Measurements from ENCODE around the gene RBKS. TPM values are rescaled to one million over a fixed set of nuclear protein-coding genes. Genes with fewer than 3 reads are reported as not detected.

Gene RBKS
- total RNA-seq, 4 donors from 2014 or later: 1.6 to 5.4 (median 3.3) TPM

DNA sequence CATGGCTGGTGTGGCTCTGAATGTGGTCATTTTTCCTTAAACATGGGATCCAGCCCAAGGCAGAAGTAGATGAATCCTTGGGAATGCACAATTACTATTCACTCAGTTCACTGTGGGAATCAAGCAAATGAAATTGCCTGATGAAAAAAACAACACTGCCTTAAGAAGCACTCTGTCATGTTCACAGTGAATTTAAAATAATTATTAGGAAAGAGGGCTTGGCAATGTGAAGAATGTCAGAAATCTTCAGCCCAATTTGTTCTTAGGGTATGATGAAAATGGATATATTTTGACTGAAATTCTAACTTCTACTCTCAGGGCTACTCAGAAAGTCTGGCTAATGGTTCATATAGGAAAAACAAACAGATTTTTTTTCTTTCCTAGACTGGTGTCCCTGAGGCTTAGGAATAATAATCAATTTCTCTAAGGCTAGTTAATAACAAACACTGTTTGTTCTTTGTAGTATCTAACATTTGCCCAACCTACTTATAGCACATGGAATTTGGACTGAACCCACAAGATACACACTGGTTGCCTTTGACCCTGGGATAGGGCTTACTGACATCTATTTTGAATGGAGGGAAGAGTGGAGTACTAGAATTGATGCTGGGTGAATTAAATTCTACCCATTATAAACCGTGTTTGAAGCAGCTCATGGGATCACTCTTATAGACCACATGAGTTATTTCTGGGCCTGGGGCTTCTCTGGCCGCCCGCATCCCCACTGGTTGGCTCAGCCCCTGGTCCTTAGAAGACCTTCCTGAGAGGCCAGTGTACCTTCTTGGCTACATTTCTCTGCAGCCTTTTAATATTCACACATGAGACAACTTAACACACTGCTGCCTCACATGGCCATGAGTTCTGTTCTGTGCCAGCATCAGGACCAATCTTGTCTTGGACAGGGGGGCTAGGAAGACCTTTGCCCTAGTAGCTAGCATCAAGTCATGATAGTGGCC is 127.0 kb downstream of the RBKS start:
- DNase-seq: no peak
- H3K27me3 ChIP-seq: no peaks in the 10 kb centered on the region
- no peak overlapping the region for H3K27ac ChIP-seq
- intact Hi-C loops (cut with DNase I; ENCODE audit: low total_unique reads): no loop called here
- no peaks in the 10 kb centered on the region for H3K4me1 ChIP-seq
- H3K9me3 ChIP-seq: no peaks in the 10 kb centered on the region
- no peak for TF ChIP-seq POLR2A (IDR thresholded peaks at IDR 0.05)
- TF ChIP-seq, protein P1, sequence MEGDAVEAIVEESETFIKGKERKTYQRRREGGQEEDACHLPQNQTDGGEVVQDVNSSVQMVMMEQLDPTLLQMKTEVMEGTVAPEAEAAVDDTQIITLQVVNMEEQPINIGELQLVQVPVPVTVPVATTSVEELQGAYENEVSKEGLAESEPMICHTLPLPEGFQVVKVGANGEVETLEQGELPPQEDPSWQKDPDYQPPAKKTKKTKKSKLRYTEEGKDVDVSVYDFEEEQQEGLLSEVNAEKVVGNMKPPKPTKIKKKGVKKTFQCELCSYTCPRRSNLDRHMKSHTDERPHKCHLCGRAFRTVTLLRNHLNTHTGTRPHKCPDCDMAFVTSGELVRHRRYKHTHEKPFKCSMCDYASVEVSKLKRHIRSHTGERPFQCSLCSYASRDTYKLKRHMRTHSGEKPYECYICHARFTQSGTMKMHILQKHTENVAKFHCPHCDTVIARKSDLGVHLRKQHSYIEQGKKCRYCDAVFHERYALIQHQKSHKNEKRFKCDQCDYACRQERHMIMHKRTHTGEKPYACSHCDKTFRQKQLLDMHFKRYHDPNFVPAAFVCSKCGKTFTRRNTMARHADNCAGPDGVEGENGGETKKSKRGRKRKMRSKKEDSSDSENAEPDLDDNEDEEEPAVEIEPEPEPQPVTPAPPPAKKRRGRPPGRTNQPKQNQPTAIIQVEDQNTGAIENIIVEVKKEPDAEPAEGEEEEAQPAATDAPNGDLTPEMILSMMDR (IDR thresholded peaks at IDR 0.05): no peak
- no peak overlapping the region for H3K4me3 ChIP-seq
- H3K36me3 ChIP-seq: no peaks in the 10 kb centered on the region

GRCh38 chr2:27756544-27757498 is 133.4 kb downstream of the RBKS start:
- no peak for DNase-seq
- Histone ChIP-seq H3K9me3 (no peaks in the 10 kb centered on the region), H3K4me3 (no peak overlapping the region), H3K27ac (no peak overlapping the region), H3K36me3 (no peaks in the 10 kb centered on the region), H3K4me1 (no peaks in the 10 kb centered on the region), H3K27me3 (no peaks in the 10 kb centered on the region)
- intact Hi-C loops (cut with DNase I; ENCODE audit: low total_unique reads): no loop called here
- TF ChIP-seq POLR2A (IDR thresholded peaks at IDR 0.05): no peak
- TF ChIP-seq, protein P1 (IDR thresholded peaks at IDR 0.05): no peak

DNA sequence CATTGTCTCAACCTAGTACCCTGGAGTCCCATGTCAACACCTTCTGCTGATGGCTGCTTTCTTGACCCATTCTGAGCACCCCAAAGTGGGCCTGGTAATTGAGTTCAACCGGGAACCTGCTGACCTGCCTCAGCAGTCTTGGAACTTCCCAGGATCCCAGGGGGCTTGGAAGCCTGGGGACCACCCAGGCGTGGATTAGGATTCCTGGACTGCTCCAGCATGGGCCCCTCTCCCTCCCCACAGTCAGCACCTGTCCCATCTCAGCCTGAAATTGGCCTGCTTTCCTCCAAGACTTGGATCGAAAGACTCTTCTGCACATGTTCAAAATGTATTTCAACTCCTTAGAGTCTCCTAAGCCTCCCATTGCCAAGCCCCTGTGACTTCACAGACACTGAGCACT is 134.1 kb downstream of the RBKS start:
- DNase-seq: no peak
- no peak overlapping the region for H3K27ac ChIP-seq
- H3K4me1 ChIP-seq: no peaks in the 10 kb centered on the region
- no peaks in the 10 kb centered on the region for H3K9me3 ChIP-seq
- H3K27me3 ChIP-seq: no peaks in the 10 kb centered on the region
- intact Hi-C loops (cut with DNase I; ENCODE audit: low total_unique reads): no loop called here
- H3K36me3 ChIP-seq: no peaks in the 10 kb centered on the region
- TF ChIP-seq, protein P1 (IDR thresholded peaks at IDR 0.05): no peak
- no peak for TF ChIP-seq POLR2A (IDR thresholded peaks at IDR 0.05)
- no peak overlapping the region for H3K4me3 ChIP-seq

DNA sequence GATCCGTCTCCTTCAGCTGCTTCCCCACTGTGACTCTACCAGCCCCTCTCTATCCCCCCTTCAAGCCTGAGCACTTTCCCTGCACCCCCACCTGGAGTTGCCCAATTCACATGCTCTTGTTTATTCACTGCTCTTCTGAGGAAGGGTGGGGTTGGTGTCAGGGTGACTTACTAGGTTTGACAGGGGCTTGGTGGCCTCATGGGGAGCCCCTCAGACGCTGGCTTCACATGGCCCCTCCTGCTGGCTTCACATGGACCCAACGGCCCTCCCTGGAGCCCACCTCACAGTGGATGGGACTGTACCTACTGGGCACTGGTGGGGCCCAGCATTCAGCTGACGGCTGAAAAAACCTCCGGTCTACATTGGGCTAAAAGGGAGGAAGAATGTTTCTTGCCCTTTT is 135.4 kb downstream of the RBKS start:
- Histone ChIP-seq H3K36me3 (no peaks in the 10 kb centered on the region), H3K9me3 (no peaks in the 10 kb centered on the region), H3K4me1 (no peaks in the 10 kb centered on the region), H3K4me3 (no peak overlapping the region), H3K27ac (no peak overlapping the region), H3K27me3 (no peaks in the 10 kb centered on the region)
- no peak for TF ChIP-seq POLR2A (IDR thresholded peaks at IDR 0.05)
- TF ChIP-seq, protein P1 (IDR thresholded peaks at IDR 0.05): no peak
- DNase-seq: no peak
- intact Hi-C loops (cut with DNase I; ENCODE audit: low total_unique reads): no loop called here
